ENCODE results near the gene GPC6.

Gene GPC6

DNA sequence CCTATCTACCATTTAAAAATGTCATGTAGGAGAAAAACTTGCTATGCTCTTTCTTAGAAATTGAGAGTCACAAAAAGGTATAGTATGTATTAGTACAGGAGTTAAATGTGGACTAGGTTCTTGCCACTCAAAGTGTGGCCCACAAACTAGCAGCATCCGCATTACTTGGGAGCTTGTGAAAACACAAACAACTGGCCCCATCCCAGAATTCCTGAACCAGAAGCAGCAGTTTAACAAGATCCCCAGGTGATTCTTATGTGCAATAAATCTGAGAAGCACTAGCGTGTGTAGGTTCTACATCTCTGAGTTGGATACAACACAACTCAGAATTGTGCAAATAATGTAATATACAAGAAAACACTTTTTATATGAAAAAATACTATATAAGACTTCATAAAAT, 927.0 kb downstream of the GPC6 start:
- Histone ChIP-seq H3K36me3 (ENCODE audit: insufficient read depth) (no peaks in the 10 kb centered on the region), H4K20me1 (ENCODE audit: insufficient read depth) (no peaks in the 10 kb centered on the region), H3K4me1 (ENCODE audit: low read depth, poor library complexity, severe bottlenecking) (no peaks in the 10 kb centered on the region), H3K4me3 (IDR thresholded peaks at IDR 0.05; ENCODE audit: insufficient read depth, low read depth, low read length) (no peak overlapping the region), H3K79me2 (ENCODE audit: insufficient read depth, low read depth) (no peaks in the 10 kb centered on the region), H3K27ac (no peak overlapping the region), H2AFZ (ENCODE audit: low read depth) (no peak overlapping the region), H3K27me3 (ENCODE audit: insufficient read depth, low read depth) (no peaks in the 10 kb centered on the region), H3K9ac (no peak overlapping the region), H3K4me2 (no peak overlapping the region)
- TF ChIP-seq, protein P1, sequence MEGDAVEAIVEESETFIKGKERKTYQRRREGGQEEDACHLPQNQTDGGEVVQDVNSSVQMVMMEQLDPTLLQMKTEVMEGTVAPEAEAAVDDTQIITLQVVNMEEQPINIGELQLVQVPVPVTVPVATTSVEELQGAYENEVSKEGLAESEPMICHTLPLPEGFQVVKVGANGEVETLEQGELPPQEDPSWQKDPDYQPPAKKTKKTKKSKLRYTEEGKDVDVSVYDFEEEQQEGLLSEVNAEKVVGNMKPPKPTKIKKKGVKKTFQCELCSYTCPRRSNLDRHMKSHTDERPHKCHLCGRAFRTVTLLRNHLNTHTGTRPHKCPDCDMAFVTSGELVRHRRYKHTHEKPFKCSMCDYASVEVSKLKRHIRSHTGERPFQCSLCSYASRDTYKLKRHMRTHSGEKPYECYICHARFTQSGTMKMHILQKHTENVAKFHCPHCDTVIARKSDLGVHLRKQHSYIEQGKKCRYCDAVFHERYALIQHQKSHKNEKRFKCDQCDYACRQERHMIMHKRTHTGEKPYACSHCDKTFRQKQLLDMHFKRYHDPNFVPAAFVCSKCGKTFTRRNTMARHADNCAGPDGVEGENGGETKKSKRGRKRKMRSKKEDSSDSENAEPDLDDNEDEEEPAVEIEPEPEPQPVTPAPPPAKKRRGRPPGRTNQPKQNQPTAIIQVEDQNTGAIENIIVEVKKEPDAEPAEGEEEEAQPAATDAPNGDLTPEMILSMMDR (conservative IDR thresholded peaks at IDR 0.05; ENCODE audit: low read depth, low read length): no peak

DNA sequence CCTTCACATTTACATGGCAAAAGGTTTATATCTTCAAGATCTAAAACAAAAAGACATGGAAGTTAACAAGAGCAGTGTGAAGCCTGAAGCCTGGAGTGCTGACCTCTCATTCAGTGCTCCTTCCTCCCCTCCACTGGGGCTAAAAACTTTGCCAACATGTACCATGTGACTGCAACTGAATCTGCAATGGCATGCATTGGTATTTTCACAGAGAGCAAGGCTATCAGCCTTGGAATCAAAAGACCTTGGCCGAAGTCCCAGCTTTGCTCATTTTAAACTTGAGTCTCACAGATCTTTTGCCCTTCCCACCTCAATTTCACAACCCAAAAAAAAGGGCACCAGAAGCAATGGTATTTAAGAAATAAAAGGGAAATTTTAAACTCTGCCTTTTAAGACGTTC, 927.8 kb downstream of the GPC6 start:
- TF ChIP-seq, protein P1 (conservative IDR thresholded peaks at IDR 0.05; ENCODE audit: low read depth, low read length): no peak
- Histone ChIP-seq H3K4me2 (no peak overlapping the region), H3K9ac (no peak overlapping the region), H4K20me1 (ENCODE audit: insufficient read depth) (no peaks in the 10 kb centered on the region), H3K27ac (no peak overlapping the region), H3K4me3 (IDR thresholded peaks at IDR 0.05; ENCODE audit: insufficient read depth, low read depth, low read length) (no peak overlapping the region), H2AFZ (ENCODE audit: low read depth) (no peak overlapping the region), H3K36me3 (ENCODE audit: insufficient read depth) (no peaks in the 10 kb centered on the region), H3K79me2 (ENCODE audit: insufficient read depth, low read depth) (no peaks in the 10 kb centered on the region), H3K4me1 (ENCODE audit: low read depth, poor library complexity, severe bottlenecking) (no peaks in the 10 kb centered on the region), H3K27me3 (ENCODE audit: insufficient read depth, low read depth) (no peaks in the 10 kb centered on the region)

DNA sequence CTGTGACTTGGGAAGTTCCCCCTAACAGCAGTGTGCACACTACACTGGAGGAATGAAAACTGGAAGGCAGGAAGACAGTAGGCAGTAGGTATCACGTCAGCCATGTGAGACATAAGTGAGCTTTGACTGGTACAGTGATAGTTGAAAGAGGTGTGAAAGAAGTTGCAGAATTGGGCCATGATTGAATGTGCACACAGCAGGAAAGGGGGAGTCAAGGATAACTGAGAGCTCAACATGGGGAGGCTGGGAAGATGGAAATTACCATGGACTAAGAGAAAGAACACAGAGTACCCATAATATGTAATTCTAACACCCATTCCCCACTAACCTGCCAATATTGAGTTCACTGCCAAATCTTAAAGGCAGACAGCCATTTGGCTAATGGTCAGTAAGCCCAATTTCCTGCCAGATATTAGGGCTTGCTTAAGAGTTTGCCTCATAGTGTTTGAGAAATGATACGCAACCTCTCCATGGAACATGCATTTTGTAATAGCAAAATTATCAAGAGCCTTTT, 931.2 kb downstream of the GPC6 start:
- Histone ChIP-seq H3K27me3 (ENCODE audit: insufficient read depth, low read depth) (no peaks in the 10 kb centered on the region), H3K4me3 (IDR thresholded peaks at IDR 0.05; ENCODE audit: insufficient read depth, low read depth, low read length) (no peak overlapping the region), H3K4me1 (ENCODE audit: low read depth, poor library complexity, severe bottlenecking) (no peaks in the 10 kb centered on the region), H4K20me1 (ENCODE audit: insufficient read depth) (no peaks in the 10 kb centered on the region), H3K9ac (no peak overlapping the region), H3K36me3 (ENCODE audit: insufficient read depth) (no peaks in the 10 kb centered on the region), H3K4me2 (no peak overlapping the region), H3K27ac (no peak overlapping the region), H2AFZ (ENCODE audit: low read depth) (no peak overlapping the region), H3K79me2 (ENCODE audit: insufficient read depth, low read depth) (no peaks in the 10 kb centered on the region)
- TF ChIP-seq, protein P1 (conservative IDR thresholded peaks at IDR 0.05; ENCODE audit: low read depth, low read length): no peak

DNA sequence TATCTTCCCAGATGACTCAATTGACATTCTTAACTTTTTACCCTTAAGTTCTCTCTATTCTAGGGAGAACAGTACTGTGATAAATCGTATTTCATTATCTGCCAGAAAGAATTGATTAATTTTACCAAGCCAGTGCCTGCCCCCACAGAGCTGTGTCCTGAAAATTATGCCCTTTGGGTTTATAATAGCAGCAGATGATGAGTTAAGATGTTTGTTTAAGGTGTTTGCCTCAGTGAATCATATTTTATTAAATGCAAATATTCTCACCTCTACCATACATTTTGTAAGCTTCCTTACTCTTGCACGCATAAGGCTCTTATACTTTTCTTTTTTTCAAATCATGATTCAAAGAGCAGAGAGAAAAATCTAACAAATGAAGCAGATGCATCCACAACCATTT, 934.3 kb downstream of the GPC6 start:
- H3K27me3 ChIP-seq (ENCODE audit: insufficient read depth, low read depth): no peaks in the 10 kb centered on the region

More for the DNA sequence above, 934.3 kb downstream of the GPC6 start:
- Histone ChIP-seq H3K4me2 (no peak overlapping the region), H3K27ac (no peak overlapping the region), H3K4me3 (IDR thresholded peaks at IDR 0.05; ENCODE audit: insufficient read depth, low read depth, low read length) (no peak overlapping the region), H3K4me1 (ENCODE audit: low read depth, poor library complexity, severe bottlenecking) (no peaks in the 10 kb centered on the region), H3K79me2 (ENCODE audit: insufficient read depth, low read depth) (no peaks in the 10 kb centered on the region), H2AFZ (ENCODE audit: low read depth) (no peak overlapping the region), H4K20me1 (ENCODE audit: insufficient read depth) (no peaks in the 10 kb centered on the region), H3K9ac (no peak overlapping the region), H3K36me3 (ENCODE audit: insufficient read depth) (no peaks in the 10 kb centered on the region)
- TF ChIP-seq, protein P1 (conservative IDR thresholded peaks at IDR 0.05; ENCODE audit: low read depth, low read length): no peak
